CD4-positive, alpha-beta T cell treated with Interleukin-4 for 4 hours (primary cell): Measurements from ENCODE around the gene THSD4.

ENCODE experiments used
- DNase-seq: peaks from one replicate; pipeline ENCODE4 v3.0.0-alpha.2; 2020

The THSD4 gene

GRCh38 chr15:71566226-71566625, 451.0 kb downstream of the THSD4 start:
- DNase-seq: no peak

GRCh38 chr15:71567173-71567572, 451.9 kb downstream of the THSD4 start:
- DNase-seq: no peak

- no peak for DNase-seq
Observed at GRCh38 chr15:71568227-71568626, 453.0 kb downstream of the THSD4 start.

GRCh38 chr15:71570736-71571135, 455.5 kb downstream of the THSD4 start:
- DNase-seq: no peak

- DNase-seq: no peak
Observed at GRCh38 chr15:71571641-71572040, 456.4 kb downstream of the THSD4 start.

GRCh38 chr15:71572452-71573053, 457.3 kb downstream of the THSD4 start:
- no peak for DNase-seq

- DNase-seq: no peak
Observed at GRCh38 chr15:71573599-71573998, 458.3 kb downstream of the THSD4 start.

GRCh38 chr15:71575474-71576045, 460.3 kb downstream of the THSD4 start:
- no peak for DNase-seq

GRCh38 chr15:71577071-71577470, 461.8 kb downstream of the THSD4 start:
- DNase-seq: no peak

- DNase-seq: no peak
Observed at GRCh38 chr15:71581398-71581930, 466.2 kb downstream of the THSD4 start.

GRCh38 chr15:71585159-71585558, 469.9 kb downstream of the THSD4 start:
- no peak for DNase-seq

GRCh38 chr15:71586463-71586862, 471.2 kb downstream of the THSD4 start:
- no peak for DNase-seq

GRCh38 chr15:71588746-71589145, 473.5 kb downstream of the THSD4 start:
- DNase-seq: no peak

GRCh38 chr15:71591057-71591456, 475.8 kb downstream of the THSD4 start:
- no peak for DNase-seq

GRCh38 chr15:71592203-71592602, 476.9 kb downstream of the THSD4 start:
- no peak for DNase-seq

GRCh38 chr15:71595846-71596553, 480.7 kb downstream of the THSD4 start:
- DNase-seq: no peak

- DNase-seq: no peak
Observed at GRCh38 chr15:71596672-71597071, 481.4 kb downstream of the THSD4 start.

- no peak for DNase-seq
Observed at GRCh38 chr15:71597126-71597525, 481.9 kb downstream of the THSD4 start.

- DNase-seq: no peak
Observed at GRCh38 chr15:71597637-71598036, 482.4 kb downstream of the THSD4 start.

- DNase-seq: no peak
Observed at GRCh38 chr15:71598741-71599140, 483.5 kb downstream of the THSD4 start.

- DNase-seq: no peak
Observed at GRCh38 chr15:71599418-71600151, 484.3 kb downstream of the THSD4 start.

GRCh38 chr15:71600237-71600636, 485.0 kb downstream of the THSD4 start:
- no peak for DNase-seq

GRCh38 chr15:71601038-71601834, 486.0 kb downstream of the THSD4 start:
- no peak for DNase-seq
